ENCODE data around the gene LRRC74B. TPM values are rescaled to one million over a fixed set of nuclear protein-coding genes. Genes with fewer than 3 reads are reported as not detected.

LRRC74B gene
- total RNA-seq, 1 experiment from 2014 or later: not detected

DNA sequence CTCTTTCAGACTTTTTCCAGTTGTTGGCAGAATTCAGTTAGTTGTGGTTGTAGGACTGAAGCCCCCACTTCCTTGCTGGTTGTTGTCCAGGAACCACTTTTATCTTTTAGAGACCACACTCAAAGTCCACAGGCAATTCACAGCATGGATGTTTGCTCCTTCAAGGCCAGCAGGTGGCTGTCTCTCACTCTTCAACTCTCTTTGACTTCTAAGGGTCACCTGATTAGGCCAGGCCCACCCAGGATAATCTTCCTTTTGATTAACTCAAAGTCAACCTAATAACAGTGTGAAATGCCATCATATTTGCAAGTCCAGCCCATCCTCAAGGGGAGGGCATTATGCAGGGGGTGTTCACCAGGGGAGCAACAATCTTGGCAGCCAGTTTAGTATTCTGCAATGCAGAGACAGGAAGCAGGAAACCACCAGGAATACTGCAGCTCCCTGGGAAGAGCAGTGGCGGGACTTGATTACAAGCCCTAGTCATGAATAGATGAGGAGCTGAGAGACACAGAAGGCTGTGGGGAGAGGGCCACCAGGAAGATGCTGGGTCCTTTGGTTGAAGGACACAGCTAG, 52.4 kb downstream of the LRRC74B start:
- H3K27me3 ChIP-seq (replicated peaks): 0 out of 2 replicates have a peak, but pooled peaks cover 4% of the 10 kb centered on the region
- peaks cover 11% of the 10 kb centered on the region for H3K4me1 ChIP-seq (replicated peaks)
- no peak overlapping the region for H3K4me3 ChIP-seq
- peak in 1 of 2 experiments; percentile 36 for DNase-seq (ENCODE audit: low read depth in 1 of 2, low spot score in 2 of 2)
- no peak overlapping the region for H3K27ac ChIP-seq
- no peaks in the 10 kb centered on the region for H3K9me3 ChIP-seq (replicated peaks)
- H3K36me3 ChIP-seq: no peaks in the 10 kb centered on the region

DNA sequence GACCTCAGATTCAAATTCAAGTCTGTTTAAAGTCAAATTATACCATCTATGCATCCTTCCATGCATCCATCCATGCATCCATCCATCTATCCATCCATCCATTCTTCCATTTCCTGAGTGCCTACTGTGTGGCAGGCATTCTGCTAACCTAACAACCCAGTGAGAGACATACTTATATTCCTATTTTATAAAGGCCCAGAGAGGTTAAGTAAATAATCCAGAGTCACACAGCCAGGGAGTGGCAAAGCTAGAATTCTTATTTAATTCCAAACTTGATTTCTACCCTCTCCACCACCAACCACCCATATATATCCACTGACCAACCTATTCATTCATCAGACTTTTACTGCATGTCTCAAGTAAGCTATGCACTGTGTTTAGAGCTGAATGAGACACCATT, 53.8 kb downstream of the LRRC74B start:
- DNase-seq (ENCODE audit: low read depth in 1 of 2, low spot score in 2 of 2): no peak
- peaks cover 11% of the 10 kb centered on the region for H3K4me1 ChIP-seq (replicated peaks)
- H3K27me3 ChIP-seq (replicated peaks): 0 out of 2 replicates have a peak, but pooled peaks cover 4% of the 10 kb centered on the region
- H3K4me3 ChIP-seq: no peak overlapping the region
- H3K27ac ChIP-seq: no peak overlapping the region
- no peaks in the 10 kb centered on the region for H3K9me3 ChIP-seq (replicated peaks)
- H3K36me3 ChIP-seq: no peaks in the 10 kb centered on the region

DNA sequence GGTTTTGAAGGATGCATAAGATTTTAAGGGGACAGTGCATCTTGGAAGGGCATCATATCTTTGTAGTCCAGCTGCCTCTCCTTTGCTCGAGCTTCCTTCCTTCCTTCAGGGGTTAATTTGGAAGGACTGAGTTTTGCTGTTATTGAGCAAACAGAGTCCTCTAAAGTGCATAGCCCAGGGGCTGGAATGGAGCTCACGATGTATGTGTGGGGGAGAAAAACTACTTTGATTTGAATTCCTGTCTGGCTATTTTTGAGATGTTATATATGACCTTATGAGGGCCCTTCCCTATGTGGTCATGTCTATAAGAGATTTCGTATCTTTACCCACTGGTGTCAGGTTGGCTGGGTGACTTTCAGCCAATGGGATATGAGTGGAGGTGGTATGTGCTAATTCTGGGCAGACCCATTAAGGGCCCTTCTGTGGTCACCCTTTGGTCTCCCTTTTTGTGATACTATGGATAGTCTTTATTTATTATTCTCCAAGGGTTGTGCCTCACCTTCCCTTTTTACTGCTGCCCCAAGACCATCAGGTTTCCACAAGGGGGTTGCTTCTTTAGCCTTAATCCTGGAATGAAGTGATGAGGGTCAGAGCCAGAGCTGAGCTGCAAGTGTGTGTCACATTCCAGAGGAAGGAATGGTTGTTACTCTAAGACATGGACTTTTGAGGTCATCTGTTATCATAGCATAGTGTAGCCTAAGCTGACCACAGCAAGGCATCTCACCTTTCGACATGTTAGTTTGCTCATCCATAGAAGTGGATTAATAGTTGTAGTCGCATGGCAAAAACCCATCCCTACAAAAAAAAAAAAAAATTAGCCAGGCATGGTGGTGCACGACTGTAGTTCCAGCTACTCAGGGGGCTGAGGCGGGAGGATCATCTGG, 54.6 kb downstream of the LRRC74B start:
- no peak overlapping the region for H3K4me3 ChIP-seq
- DNase-seq (ENCODE audit: low read depth in 1 of 2, low spot score in 2 of 2): no peak
- H3K36me3 ChIP-seq: no peaks in the 10 kb centered on the region

DNA sequence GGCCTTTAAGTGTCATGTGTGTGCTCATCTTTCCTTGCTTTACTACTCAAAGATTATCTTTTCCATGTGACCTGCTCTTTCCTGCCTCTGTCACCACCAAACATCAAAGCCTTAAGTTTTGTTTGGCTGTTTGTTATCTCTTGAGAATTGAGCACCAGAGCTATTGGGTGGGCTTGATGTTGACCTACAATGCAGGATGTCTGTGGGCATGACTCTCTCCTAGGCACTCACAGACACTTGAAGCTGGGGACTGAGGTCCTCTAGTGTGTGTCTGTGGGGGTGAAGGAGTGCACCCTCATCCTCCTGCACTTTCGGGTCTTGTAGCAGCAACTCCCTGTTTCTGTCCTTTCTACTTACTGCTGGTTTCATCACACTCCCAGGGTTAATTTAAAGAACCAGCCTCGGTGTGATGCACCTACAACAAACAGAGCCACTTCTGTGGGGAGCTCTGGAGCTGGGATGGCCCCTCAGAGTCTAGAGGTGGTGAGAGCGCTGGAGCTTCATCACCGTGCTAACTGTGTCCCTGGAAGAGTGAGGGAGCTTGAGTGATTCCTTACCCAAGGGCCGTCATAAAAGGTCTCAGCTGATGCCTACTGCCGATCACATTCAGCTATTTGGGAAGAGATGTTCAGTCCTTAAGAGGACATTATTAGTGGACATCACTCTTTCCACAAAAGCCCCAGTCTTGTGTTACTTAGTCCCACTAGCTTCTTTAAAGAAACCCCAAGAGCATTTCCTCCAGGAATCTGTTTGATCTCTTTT, 56.3 kb downstream of the LRRC74B start:
- Histone ChIP-seq H3K9me3 (replicated peaks) (no peaks in the 10 kb centered on the region), H3K4me3 (no peak overlapping the region), H3K36me3 (no peaks in the 10 kb centered on the region), H3K27me3 (replicated peaks) (no peaks in the 10 kb centered on the region), H3K4me1 (replicated peaks) (peaks cover 11% of the 10 kb centered on the region), H3K27ac (no peak overlapping the region)
- DNase-seq (ENCODE audit: low read depth in 1 of 2, low spot score in 2 of 2): peak in 1 of 2 experiments; percentile 25

More for the DNA sequence above, 54.6 kb downstream of the LRRC74B start:
- 0 out of 2 replicates have a peak, but pooled peaks cover 4% of the 10 kb centered on the region for H3K27me3 ChIP-seq (replicated peaks)
- H3K27ac ChIP-seq: no peak overlapping the region
- H3K4me1 ChIP-seq (replicated peaks): peaks cover 11% of the 10 kb centered on the region
- H3K9me3 ChIP-seq (replicated peaks): no peaks in the 10 kb centered on the region

DNA sequence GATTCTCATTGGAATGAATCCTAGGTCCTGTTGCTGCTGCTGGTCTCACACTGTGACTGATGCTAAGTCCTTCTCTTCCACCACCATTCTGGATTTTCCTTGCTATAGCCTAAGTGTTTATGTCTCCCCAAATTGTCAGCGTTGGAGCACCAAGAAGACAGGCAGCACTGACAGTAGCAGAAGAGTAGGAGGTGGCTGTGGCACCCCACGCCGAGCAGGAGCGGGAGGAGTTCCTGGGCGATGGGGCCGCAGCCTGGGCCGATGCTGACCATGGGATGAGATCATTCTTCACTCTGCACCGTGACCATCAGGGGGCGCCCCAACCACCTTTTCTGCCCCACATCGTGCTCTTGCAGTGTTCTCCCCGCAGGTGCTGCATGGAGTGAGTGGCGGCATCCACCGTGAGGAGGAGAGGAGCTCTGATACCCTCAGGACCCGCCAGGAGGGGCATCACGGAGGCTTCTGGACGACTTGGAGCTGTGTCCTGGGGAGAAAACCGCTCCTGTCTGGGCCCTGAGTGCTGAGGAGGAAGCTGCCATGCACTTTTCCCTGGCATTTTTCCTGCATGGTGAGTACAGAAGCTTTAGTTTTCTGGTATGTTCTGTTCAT, 57.0 kb downstream of the LRRC74B start:
- no peak overlapping the region for H3K27ac ChIP-seq
- no peaks in the 10 kb centered on the region for H3K9me3 ChIP-seq (replicated peaks)
- H3K4me3 ChIP-seq: no peak overlapping the region
- no peaks in the 10 kb centered on the region for H3K36me3 ChIP-seq
- H3K4me1 ChIP-seq (replicated peaks): peaks cover 11% of the 10 kb centered on the region
- peak; percentile 12 to 52 for DNase-seq (ENCODE audit: low read depth in 1 of 2, low spot score in 2 of 2)
- no peaks in the 10 kb centered on the region for H3K27me3 ChIP-seq (replicated peaks)

DNA sequence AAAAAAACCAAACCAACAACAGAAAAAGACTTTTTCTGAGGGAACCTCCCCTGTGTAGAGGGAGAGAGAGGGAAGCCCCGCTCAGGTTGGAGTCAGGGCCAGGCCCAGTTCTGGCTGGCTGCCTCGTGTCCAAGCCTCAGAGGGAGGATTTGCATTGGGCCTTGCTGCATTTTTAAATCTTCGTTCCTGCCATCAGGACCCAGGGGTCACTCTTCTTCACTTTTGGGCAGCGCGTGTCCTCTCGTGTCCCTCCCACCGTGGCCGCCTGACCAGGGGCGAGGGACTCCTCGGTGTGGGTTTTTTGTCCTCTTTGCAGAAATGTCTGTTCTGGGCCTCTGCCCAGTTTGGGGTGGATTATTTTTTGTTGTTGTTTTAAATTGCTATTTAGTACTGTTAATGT, 57.9 kb downstream of the LRRC74B start:
- no peaks in the 10 kb centered on the region for H3K27me3 ChIP-seq (replicated peaks)
- no peak overlapping the region for H3K4me3 ChIP-seq
- H3K4me1 ChIP-seq (replicated peaks): peaks cover 11% of the 10 kb centered on the region
- H3K36me3 ChIP-seq: no peaks in the 10 kb centered on the region
- no peak overlapping the region for H3K27ac ChIP-seq
- peak in 1 of 2 experiments; percentile 26 for DNase-seq (ENCODE audit: low read depth in 1 of 2, low spot score in 2 of 2)
- H3K9me3 ChIP-seq (replicated peaks): no peaks in the 10 kb centered on the region

DNA sequence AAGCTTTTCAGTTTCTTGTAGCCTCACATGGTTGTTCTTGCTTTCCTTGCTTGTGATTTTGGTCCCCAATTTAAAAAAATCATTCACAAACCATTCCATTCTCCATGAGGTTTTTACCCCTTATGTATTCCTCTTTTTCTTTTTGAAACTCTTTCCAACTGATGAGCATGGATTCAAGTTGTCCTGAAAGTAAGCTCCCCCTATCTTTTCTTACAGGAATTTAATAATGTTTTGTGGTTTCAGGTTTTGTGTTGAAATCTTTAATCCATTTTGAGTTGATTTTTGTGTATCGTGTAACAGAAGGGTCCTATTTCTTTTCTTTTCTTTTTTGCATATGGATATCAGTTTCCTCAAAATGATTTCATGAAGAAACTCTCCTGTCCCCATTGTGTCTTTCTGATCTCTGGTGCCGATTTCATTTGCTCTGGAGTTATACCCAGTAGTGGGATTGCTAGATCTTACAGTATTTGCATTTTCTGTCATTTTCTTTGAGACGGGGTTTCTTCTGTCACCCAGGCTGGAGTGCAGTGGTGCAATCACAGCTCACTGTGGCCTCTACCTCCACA, 58.5 kb downstream of the LRRC74B start:
- no peak for DNase-seq (ENCODE audit: low read depth in 1 of 2, low spot score in 2 of 2)
- Histone ChIP-seq H3K4me1 (replicated peaks) (peaks cover 11% of the 10 kb centered on the region), H3K27ac (no peak overlapping the region), H3K4me3 (no peak overlapping the region), H3K9me3 (replicated peaks) (no peaks in the 10 kb centered on the region), H3K36me3 (no peaks in the 10 kb centered on the region), H3K27me3 (replicated peaks) (no peaks in the 10 kb centered on the region)

DNA sequence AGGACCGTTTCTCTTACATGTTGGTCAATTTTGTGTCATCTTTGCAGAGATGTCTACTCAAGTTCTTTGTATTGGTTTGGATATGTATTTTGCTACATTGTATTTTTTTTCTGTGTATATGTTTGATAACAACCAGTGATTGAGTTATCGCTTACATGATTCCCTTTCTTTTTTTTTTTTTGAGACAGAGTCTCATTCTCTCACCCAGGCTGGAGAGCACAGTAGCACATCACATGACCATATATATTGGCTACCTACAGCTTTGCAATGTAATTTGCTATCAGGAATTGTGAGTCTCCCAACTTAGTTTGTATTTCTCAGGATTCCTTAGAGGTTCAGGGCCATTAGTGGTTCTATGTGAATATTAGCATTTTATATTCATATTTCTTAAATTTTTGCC, 59.5 kb downstream of the LRRC74B start:
- H3K36me3 ChIP-seq: no peaks in the 10 kb centered on the region
- H3K4me1 ChIP-seq (replicated peaks): peaks cover 11% of the 10 kb centered on the region
- H3K9me3 ChIP-seq (replicated peaks): no peaks in the 10 kb centered on the region
- H3K27ac ChIP-seq: no peak overlapping the region
- no peaks in the 10 kb centered on the region for H3K27me3 ChIP-seq (replicated peaks)
- H3K4me3 ChIP-seq: no peak overlapping the region
- no peak for DNase-seq (ENCODE audit: low read depth in 1 of 2, low spot score in 2 of 2)

DNA sequence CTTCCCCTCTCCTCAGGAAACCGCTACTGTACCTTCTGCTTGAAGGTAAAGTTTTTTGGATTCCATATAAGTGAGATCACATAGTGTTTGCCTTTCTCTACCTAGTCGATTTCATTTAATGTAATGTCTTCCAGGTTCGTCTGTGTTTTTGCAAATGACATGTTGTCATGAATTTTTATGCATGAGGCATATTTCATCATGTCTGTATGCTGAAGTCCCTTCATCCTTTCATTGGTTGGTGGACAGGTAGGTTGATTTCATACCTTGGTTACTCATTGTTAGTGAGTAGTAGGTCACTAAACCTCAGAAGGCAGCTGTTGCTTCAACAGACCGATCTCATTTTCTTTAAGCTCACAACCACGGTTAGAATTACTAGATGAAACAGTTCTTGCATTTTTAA, 60.3 kb downstream of the LRRC74B start:
- Histone ChIP-seq H3K27ac (no peak overlapping the region), H3K9me3 (replicated peaks) (no peaks in the 10 kb centered on the region), H3K4me1 (replicated peaks) (peaks cover 11% of the 10 kb centered on the region), H3K36me3 (no peaks in the 10 kb centered on the region), H3K27me3 (replicated peaks) (no peaks in the 10 kb centered on the region), H3K4me3 (no peak overlapping the region)
- DNase-seq (ENCODE audit: low read depth in 1 of 2, low spot score in 2 of 2): no peak

DNA sequence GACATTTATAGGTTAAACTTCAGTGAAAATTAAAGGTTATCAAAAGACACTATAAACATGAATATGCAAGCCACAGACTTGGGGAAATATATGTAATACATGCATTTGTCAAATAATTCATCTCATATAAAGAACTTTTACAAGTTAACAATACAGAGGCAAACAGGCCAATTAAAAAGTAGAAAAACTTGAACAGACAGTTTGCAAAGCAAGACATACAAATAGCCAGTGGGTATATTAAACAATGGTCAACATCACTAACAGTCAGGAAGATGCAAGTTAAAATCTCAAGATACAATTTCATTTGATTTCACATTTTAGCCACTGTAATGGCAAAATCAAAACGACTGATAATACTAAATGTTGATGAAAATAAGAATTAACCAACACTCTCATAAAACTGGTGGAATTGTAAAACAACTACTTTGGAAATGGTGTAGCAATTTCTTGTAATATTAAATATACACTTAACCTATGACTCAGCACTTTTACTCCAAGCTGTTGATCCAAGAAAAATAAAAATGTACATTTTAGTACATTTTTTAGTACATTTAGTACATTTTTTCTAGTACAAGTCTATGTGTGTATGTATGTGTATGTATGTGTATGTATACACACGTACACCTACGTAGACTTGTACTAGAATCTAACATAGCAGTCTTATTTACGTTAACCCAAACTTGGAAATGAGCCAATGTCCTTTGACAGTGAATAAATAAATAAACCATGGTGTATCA, 62.8 kb downstream of the LRRC74B start:
- H3K4me1 ChIP-seq (replicated peaks): no peaks in the 10 kb centered on the region
- no peak overlapping the region for H3K27ac ChIP-seq
- H3K4me3 ChIP-seq: no peak overlapping the region
- no peaks in the 10 kb centered on the region for H3K27me3 ChIP-seq (replicated peaks)
- no peaks in the 10 kb centered on the region for H3K9me3 ChIP-seq (replicated peaks)
- no peak for DNase-seq (ENCODE audit: low read depth in 1 of 2, low spot score in 2 of 2)
- no peaks in the 10 kb centered on the region for H3K36me3 ChIP-seq

All from SJSA1 (cell line).